ENCODE data around the gene DTNBP1.
A peak's percentile ranks its signal among the peaks of the same experiment; 100 is the strongest.

Gene DTNBP1

DNA sequence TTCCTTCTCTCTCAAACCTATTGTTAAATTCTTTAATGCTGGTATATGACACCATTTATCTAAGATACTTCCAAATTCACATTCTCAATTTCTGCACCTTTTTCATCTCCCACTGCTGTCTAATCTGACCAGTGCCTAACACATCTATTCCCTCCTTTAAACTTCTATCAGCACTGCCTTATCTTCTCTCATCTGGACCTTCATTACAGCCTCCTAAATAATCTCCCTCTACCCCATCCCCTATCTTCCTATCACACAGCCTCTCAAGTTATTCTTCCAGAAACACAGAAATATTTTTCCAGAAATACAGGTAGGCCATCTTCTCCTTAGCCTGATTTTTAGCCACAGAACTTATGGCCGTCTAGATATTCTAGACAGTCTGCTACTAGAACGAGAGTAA lies 5.5 kb downstream of the DTNBP1 start:
- H3K4me3 ChIP-seq (ENCODE audit: low read length) = no peak overlapping the region
- peaks cover 43% of the 10 kb centered on the region for H3K4me1 ChIP-seq (ENCODE audit: low read length)
- H3F3A ChIP-seq (ENCODE audit: insufficient read depth, low read length) = peaks cover 27% of the 10 kb centered on the region
- H3K9me2 ChIP-seq (replicated peaks; ENCODE audit: insufficient read depth, low read length) = no peaks in the 10 kb centered on the region
- no peak overlapping the region for H3K9ac ChIP-seq (ENCODE audit: low read length)
- H3K27me3 ChIP-seq (replicated peaks; ENCODE audit: insufficient read depth, low read length) = no peaks in the 10 kb centered on the region
- H3K27ac ChIP-seq (ENCODE audit: low read length) = no peak overlapping the region
- H3K4me2 ChIP-seq (ENCODE audit: low read depth, low read length) = no peak overlapping the region
- no peak for DNase-seq
- no peaks in the 10 kb centered on the region; the same call in 1 of the 2 replicates for H3K36me3 ChIP-seq (replicated peaks; ENCODE audit: insufficient read depth, low read length)
- H4K20me1 ChIP-seq (ENCODE audit: insufficient read depth, low read length) = no peaks in the 10 kb centered on the region
- no peaks in the 10 kb centered on the region for H3K9me3 ChIP-seq (replicated peaks; ENCODE audit: insufficient read depth, low read length)
- H2AFZ ChIP-seq (ENCODE audit: low read length) = no peak overlapping the region
- H3K79me2 ChIP-seq (ENCODE audit: low read length) = peaks cover 80% of the 10 kb centered on the region
- TF ChIP-seq EZH2 (optimal IDR thresholded peaks at IDR 0.05; ENCODE audit: low read depth, low read length) (no peak), EZH2phosphoT487 (IDR thresholded peaks at IDR 0.05; ENCODE audit: low read length) (no peak)
- TF ChIP-seq, protein P1, sequence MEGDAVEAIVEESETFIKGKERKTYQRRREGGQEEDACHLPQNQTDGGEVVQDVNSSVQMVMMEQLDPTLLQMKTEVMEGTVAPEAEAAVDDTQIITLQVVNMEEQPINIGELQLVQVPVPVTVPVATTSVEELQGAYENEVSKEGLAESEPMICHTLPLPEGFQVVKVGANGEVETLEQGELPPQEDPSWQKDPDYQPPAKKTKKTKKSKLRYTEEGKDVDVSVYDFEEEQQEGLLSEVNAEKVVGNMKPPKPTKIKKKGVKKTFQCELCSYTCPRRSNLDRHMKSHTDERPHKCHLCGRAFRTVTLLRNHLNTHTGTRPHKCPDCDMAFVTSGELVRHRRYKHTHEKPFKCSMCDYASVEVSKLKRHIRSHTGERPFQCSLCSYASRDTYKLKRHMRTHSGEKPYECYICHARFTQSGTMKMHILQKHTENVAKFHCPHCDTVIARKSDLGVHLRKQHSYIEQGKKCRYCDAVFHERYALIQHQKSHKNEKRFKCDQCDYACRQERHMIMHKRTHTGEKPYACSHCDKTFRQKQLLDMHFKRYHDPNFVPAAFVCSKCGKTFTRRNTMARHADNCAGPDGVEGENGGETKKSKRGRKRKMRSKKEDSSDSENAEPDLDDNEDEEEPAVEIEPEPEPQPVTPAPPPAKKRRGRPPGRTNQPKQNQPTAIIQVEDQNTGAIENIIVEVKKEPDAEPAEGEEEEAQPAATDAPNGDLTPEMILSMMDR (IDR thresholded peaks at IDR 0.05; ENCODE audit: low read length) = no peak

DNA sequence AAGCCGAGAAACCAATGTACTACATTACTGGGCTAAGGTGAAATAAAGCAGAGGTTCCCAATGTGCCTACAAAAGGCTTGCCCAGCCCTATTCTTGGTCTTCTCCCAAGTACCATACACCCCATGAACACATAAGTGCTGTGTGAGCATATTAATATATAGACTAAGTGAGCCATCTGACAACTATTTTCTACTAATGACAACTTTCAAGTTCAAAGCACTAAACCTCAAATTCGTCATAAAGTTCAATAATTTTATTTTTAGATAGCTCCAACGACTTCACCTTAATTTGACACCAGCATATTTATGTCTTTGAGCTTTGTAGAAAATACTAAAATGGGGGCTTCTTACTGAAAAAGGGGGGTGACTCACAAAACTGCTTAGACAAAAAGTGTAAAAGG lies 6.7 kb downstream of the DTNBP1 start:
- peaks cover 19% of the 10 kb centered on the region for H3F3A ChIP-seq (ENCODE audit: insufficient read depth, low read length)
- H3K27me3 ChIP-seq (replicated peaks; ENCODE audit: insufficient read depth, low read length) = no peaks in the 10 kb centered on the region
- no peak for DNase-seq
- peaks cover 43% of the 10 kb centered on the region for H3K4me1 ChIP-seq (ENCODE audit: low read length)
- H3K9me3 ChIP-seq (replicated peaks; ENCODE audit: insufficient read depth, low read length) = no peaks in the 10 kb centered on the region
- H3K36me3 ChIP-seq (replicated peaks; ENCODE audit: insufficient read depth, low read length) = no peaks in the 10 kb centered on the region; the same call in 1 of the 2 replicates
- no peak overlapping the region for H3K27ac ChIP-seq (ENCODE audit: low read length)
- H2AFZ ChIP-seq (ENCODE audit: low read length) = no peak overlapping the region
- H3K9me2 ChIP-seq (replicated peaks; ENCODE audit: insufficient read depth, low read length) = no peaks in the 10 kb centered on the region
- TF ChIP-seq EZH2 (optimal IDR thresholded peaks at IDR 0.05; ENCODE audit: low read depth, low read length) (no peak), EZH2phosphoT487 (IDR thresholded peaks at IDR 0.05; ENCODE audit: low read length) (no peak)
- TF ChIP-seq, protein P1 (IDR thresholded peaks at IDR 0.05; ENCODE audit: low read length) = no peak
- H4K20me1 ChIP-seq (ENCODE audit: insufficient read depth, low read length) = no peaks in the 10 kb centered on the region
- H3K79me2 ChIP-seq (ENCODE audit: low read length) = peaks cover 75% of the 10 kb centered on the region
- H3K4me3 ChIP-seq (ENCODE audit: low read length) = no peak overlapping the region
- no peak overlapping the region for H3K9ac ChIP-seq (ENCODE audit: low read length)
- no peak overlapping the region for H3K4me2 ChIP-seq (ENCODE audit: low read depth, low read length)

DNA sequence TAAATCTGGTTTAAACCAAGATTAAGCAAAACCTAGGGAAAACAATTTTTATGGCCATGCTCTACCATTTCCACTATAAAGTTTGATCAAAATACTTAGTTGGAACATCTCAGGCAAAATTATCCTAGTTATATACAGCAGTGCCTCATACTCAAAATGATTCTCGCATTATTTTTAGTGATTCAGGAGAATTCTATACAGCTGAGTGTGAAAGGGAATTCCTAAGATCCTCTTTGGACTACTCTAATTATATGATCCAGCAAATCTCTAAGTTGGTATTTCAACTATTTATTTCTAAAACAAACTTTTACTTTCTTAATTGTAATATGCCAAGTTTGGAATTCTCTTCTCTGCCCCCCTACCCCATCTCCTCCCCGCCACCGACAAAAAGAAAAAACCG lies 8.6 kb downstream of the DTNBP1 start:
- H3K27me3 ChIP-seq (replicated peaks; ENCODE audit: insufficient read depth, low read length) = no peaks in the 10 kb centered on the region
- no peak overlapping the region for H3K9ac ChIP-seq (ENCODE audit: low read length)
- peaks cover 43% of the 10 kb centered on the region for H3K4me1 ChIP-seq (ENCODE audit: low read length)
- H3F3A ChIP-seq (ENCODE audit: insufficient read depth, low read length) = peaks cover 19% of the 10 kb centered on the region
- H3K9me2 ChIP-seq (replicated peaks; ENCODE audit: insufficient read depth, low read length) = no peaks in the 10 kb centered on the region
- peak overlapping the region; percentile 35; the same call in 1 of the 2 replicates for H3K4me2 ChIP-seq (ENCODE audit: low read depth, low read length)
- H3K27ac ChIP-seq (ENCODE audit: low read length) = peak overlapping the region; percentile 14; the same call in 1 of the 2 replicates
- H2AFZ ChIP-seq (ENCODE audit: low read length) = no peak overlapping the region
- H3K4me3 ChIP-seq (ENCODE audit: low read length) = no peak overlapping the region
- no peak for DNase-seq
- H3K79me2 ChIP-seq (ENCODE audit: low read length) = peaks cover 60% of the 10 kb centered on the region
- H3K36me3 ChIP-seq (replicated peaks; ENCODE audit: insufficient read depth, low read length) = 0 out of 2 replicates have a peak, but pooled peaks cover 5% of the 10 kb centered on the region
- H3K9me3 ChIP-seq (replicated peaks; ENCODE audit: insufficient read depth, low read length) = no peaks in the 10 kb centered on the region
- TF ChIP-seq EZH2 (optimal IDR thresholded peaks at IDR 0.05; ENCODE audit: low read depth, low read length) = no peak
- TF ChIP-seq, protein P1 (IDR thresholded peaks at IDR 0.05; ENCODE audit: low read length) = no peak
- no peak for TF ChIP-seq EZH2phosphoT487 (IDR thresholded peaks at IDR 0.05; ENCODE audit: low read length)
- H4K20me1 ChIP-seq (ENCODE audit: insufficient read depth, low read length) = no peaks in the 10 kb centered on the region
